ENCODE results near the gene GAA.

Gene GAA

DNA sequence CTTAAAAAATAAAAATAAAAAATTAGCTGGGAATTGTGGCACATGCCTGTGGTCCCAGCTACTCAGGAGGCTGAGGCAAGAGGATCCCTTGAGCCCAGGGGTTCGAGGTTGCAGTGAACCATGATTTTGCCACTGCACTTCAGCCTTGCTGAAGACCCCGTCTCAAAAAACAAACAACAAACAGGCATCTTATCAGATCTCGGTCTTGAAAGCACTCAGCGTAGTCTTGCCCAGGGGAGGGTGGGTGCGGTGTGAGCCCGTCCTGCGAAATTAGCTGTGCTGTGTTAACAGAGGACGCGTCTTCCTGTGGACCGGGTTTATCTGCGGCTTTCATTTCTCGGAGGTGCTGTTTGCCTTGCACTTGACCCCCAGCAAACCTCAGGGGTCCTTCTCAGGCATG lies 5.4 kb downstream of the GAA start:
- Histone ChIP-seq H3K9me3 (ENCODE audit: control insufficient read depth, low read length) (no peaks in the 10 kb centered on the region), H3K9ac (ENCODE audit: low read length) (no peak overlapping the region), H3K27me3 (replicated peaks; ENCODE audit: control insufficient read depth, insufficient read depth, low read length) (no peaks in the 10 kb centered on the region), H3K4me1 (ENCODE audit: control insufficient read depth, insufficient read depth, low read length) (peaks cover 8% of the 10 kb centered on the region), H3K4me3 (ENCODE audit: low read length) (no peak overlapping the region), H3K36me3 (ENCODE audit: control insufficient read depth, insufficient read depth, low read length, severe bottlenecking) (no peaks in the 10 kb centered on the region)
- DNase-seq (ENCODE audit: low read depth): no peak

- no peak for DNase-seq (ENCODE audit: low read depth)
- Histone ChIP-seq H3K36me3 (ENCODE audit: control insufficient read depth, insufficient read depth, low read length, severe bottlenecking) (no peaks in the 10 kb centered on the region), H3K4me1 (ENCODE audit: control insufficient read depth, insufficient read depth, low read length) (peaks cover 1% of the 10 kb centered on the region)
These were observed 6.0 kb downstream of the GAA start for GRCh38 chr17:80107231-80108021.

GRCh38 chr17:80108036-80108971 lies 6.9 kb downstream of the GAA start:
- Histone ChIP-seq H3K36me3 (ENCODE audit: control insufficient read depth, insufficient read depth, low read length, severe bottlenecking) (no peaks in the 10 kb centered on the region), H3K4me3 (ENCODE audit: low read length) (no peak overlapping the region), H3K9ac (ENCODE audit: low read length) (no peak overlapping the region), H3K9me3 (ENCODE audit: control insufficient read depth, low read length) (no peaks in the 10 kb centered on the region), H3K4me1 (ENCODE audit: control insufficient read depth, insufficient read depth, low read length) (no peaks in the 10 kb centered on the region), H3K27me3 (replicated peaks; ENCODE audit: control insufficient read depth, insufficient read depth, low read length) (no peaks in the 10 kb centered on the region)
- no peak for DNase-seq (ENCODE audit: low read depth)

More at GRCh38 chr17:80107231-80108021, 6.0 kb downstream of the GAA start:
- Histone ChIP-seq H3K9me3 (ENCODE audit: control insufficient read depth, low read length) (no peaks in the 10 kb centered on the region), H3K9ac (ENCODE audit: low read length) (no peak overlapping the region), H3K4me3 (ENCODE audit: low read length) (no peak overlapping the region), H3K27me3 (replicated peaks; ENCODE audit: control insufficient read depth, insufficient read depth, low read length) (no peaks in the 10 kb centered on the region)

- H3K4me3 ChIP-seq (ENCODE audit: low read length): no peak overlapping the region
- no peaks in the 10 kb centered on the region for H3K36me3 ChIP-seq (ENCODE audit: control insufficient read depth, insufficient read depth, low read length, severe bottlenecking)
- no peak for DNase-seq (ENCODE audit: low read depth)
- H3K9me3 ChIP-seq (ENCODE audit: control insufficient read depth, low read length): no peaks in the 10 kb centered on the region
- H3K27me3 ChIP-seq (replicated peaks; ENCODE audit: control insufficient read depth, insufficient read depth, low read length): no peaks in the 10 kb centered on the region
- H3K9ac ChIP-seq (ENCODE audit: low read length): no peak overlapping the region
- H3K4me1 ChIP-seq (ENCODE audit: control insufficient read depth, insufficient read depth, low read length): no peaks in the 10 kb centered on the region
These were observed 7.8 kb downstream of the GAA start for GRCh38 chr17:80109066-80109660.

DNA sequence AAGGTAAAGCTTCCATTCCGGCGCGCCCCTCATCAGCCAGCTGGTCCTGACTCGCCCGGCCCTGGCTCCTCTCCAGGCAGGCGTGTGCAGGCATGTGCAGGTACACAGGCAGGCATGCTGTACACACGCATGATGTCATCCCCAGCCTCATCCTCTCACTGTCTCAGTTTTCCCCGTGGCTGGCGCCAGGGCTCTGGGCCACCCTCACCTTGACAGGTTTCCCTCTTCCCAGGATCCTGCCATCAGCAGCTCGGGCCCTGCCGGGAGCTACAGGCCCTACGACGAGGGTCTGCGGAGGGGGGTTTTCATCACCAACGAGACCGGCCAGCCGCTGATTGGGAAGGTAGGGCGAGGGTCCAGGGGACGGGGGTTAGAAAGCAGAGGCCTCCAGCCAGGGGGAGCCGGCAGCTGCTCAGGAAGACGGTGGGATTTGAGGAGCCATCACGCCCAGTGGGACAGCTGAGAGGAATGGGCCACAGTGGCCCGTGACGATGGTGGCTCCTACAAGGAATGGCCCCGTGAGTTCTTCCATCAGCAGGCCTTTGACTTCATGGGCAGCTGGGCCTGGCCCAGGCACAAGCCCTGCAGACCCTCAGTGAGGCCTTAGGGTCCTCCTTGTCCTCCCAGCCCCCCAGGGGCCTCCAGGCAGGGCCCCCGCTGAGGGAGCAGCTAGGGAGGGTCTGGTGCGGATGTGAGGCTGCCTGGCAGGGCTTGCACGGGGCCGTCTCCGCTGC lies 8.5 kb downstream of the GAA start:
- H3K9ac ChIP-seq (ENCODE audit: low read length): no peak overlapping the region
- DNase-seq (ENCODE audit: low read depth): no peak
- no peaks in the 10 kb centered on the region for H3K27me3 ChIP-seq (replicated peaks; ENCODE audit: control insufficient read depth, insufficient read depth, low read length)
- H3K4me3 ChIP-seq (ENCODE audit: low read length): no peak overlapping the region
- no peaks in the 10 kb centered on the region for H3K9me3 ChIP-seq (ENCODE audit: control insufficient read depth, low read length)
- no peaks in the 10 kb centered on the region for H3K4me1 ChIP-seq (ENCODE audit: control insufficient read depth, insufficient read depth, low read length)
- no peaks in the 10 kb centered on the region for H3K36me3 ChIP-seq (ENCODE audit: control insufficient read depth, insufficient read depth, low read length, severe bottlenecking)

DNA sequence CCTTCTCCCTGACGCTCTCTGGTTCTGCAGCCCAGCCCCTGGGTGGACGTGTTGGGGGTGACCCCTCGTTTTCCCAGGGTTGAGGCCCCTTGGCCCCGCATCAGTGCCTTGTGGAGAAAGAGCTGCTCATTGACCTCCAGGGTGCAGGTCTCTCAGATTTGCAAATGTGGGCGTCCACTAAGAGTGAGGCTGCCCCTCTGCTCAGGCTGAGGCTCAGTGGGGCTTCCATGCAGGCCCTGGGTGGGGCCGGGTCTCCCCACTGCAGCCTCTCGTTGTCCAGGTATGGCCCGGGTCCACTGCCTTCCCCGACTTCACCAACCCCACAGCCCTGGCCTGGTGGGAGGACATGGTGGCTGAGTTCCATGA lies 9.0 kb downstream of the GAA start:
- H3K4me3 ChIP-seq (ENCODE audit: low read length): no peak overlapping the region
- no peak for DNase-seq (ENCODE audit: low read depth)

GRCh38 chr17:80110927-80111701 lies 9.7 kb downstream of the GAA start:
- H3K9ac ChIP-seq (ENCODE audit: low read length): no peak overlapping the region
- H3K36me3 ChIP-seq (ENCODE audit: control insufficient read depth, insufficient read depth, low read length, severe bottlenecking): no peaks in the 10 kb centered on the region
- H3K9me3 ChIP-seq (ENCODE audit: control insufficient read depth, low read length): no peaks in the 10 kb centered on the region
- no peaks in the 10 kb centered on the region for H3K4me1 ChIP-seq (ENCODE audit: control insufficient read depth, insufficient read depth, low read length)
- DNase-seq (ENCODE audit: low read depth): no peak
- no peak overlapping the region for H3K4me3 ChIP-seq (ENCODE audit: low read length)
- H3K27me3 ChIP-seq (replicated peaks; ENCODE audit: control insufficient read depth, insufficient read depth, low read length): no peaks in the 10 kb centered on the region

More for the DNA sequence above, 9.0 kb downstream of the GAA start:
- Histone ChIP-seq H3K4me1 (ENCODE audit: control insufficient read depth, insufficient read depth, low read length) (no peaks in the 10 kb centered on the region), H3K27me3 (replicated peaks; ENCODE audit: control insufficient read depth, insufficient read depth, low read length) (no peaks in the 10 kb centered on the region), H3K9ac (ENCODE audit: low read length) (no peak overlapping the region), H3K36me3 (ENCODE audit: control insufficient read depth, insufficient read depth, low read length, severe bottlenecking) (no peaks in the 10 kb centered on the region), H3K9me3 (ENCODE audit: control insufficient read depth, low read length) (no peaks in the 10 kb centered on the region)

- Histone ChIP-seq H3K9me3 (ENCODE audit: control insufficient read depth, low read length) (no peaks in the 10 kb centered on the region), H3K27me3 (replicated peaks; ENCODE audit: control insufficient read depth, insufficient read depth, low read length) (no peaks in the 10 kb centered on the region), H3K9ac (ENCODE audit: low read length) (no peak overlapping the region), H3K4me1 (ENCODE audit: control insufficient read depth, insufficient read depth, low read length) (no peaks in the 10 kb centered on the region), H3K36me3 (ENCODE audit: control insufficient read depth, insufficient read depth, low read length, severe bottlenecking) (no peaks in the 10 kb centered on the region), H3K4me3 (ENCODE audit: low read length) (no peak overlapping the region)
- DNase-seq (ENCODE audit: low read depth): no peak
These were observed 10.5 kb downstream of the GAA start for GRCh38 chr17:80111702-80112470.

DNA sequence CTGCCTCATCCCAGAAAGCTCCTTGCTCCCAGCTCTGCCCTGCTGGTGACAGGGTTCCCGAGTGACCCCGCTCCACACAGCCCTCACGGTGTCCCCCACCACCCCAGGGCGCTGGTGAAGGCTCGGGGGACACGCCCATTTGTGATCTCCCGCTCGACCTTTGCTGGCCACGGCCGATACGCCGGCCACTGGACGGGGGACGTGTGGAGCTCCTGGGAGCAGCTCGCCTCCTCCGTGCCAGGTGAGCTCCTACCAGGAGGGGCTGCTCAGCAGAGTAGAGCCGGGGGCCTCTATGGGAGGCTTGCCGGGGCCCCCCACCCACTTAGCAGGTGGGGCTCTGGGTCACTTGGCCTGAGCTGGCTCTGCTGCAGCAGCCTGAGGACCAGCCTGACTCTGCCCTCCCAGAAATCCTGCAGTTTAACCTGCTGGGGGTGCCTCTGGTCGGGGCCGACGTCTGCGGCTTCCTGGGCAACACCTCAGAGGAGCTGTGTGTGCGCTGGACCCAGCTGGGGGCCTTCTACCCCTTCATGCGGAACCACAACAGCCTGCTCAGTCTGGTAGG lies 11.2 kb downstream of the GAA start:
- Histone ChIP-seq H3K4me3 (ENCODE audit: low read length) (no peak overlapping the region), H3K4me1 (ENCODE audit: control insufficient read depth, insufficient read depth, low read length) (no peaks in the 10 kb centered on the region), H3K9me3 (ENCODE audit: control insufficient read depth, low read length) (no peaks in the 10 kb centered on the region), H3K9ac (ENCODE audit: low read length) (no peak overlapping the region), H3K27me3 (replicated peaks; ENCODE audit: control insufficient read depth, insufficient read depth, low read length) (no peaks in the 10 kb centered on the region), H3K36me3 (ENCODE audit: control insufficient read depth, insufficient read depth, low read length, severe bottlenecking) (no peaks in the 10 kb centered on the region)
- no peak for DNase-seq (ENCODE audit: low read depth)

All from adipocyte (in vitro differentiated cells).